CD4-positive, alpha-beta T cell treated with Interferon alpha-2 for 1 hour (primary cell): ENCODE data around the gene IFNA5.

Source experiments
- DNase-seq, 2 donors: peaks; one replicate each; pipeline ENCODE4 v3.0.0-alpha.2; 2020 to 2022

Gene IFNA5

GRCh38 chr9:21305213-21305612 lies at the start of gene IFNA5:
Gene IFNA5, minus strand, starts transcription at chr9:21305313. Its CDS starts 57 bp downstream, at chr9:21305256.
- no peak for DNase-seq

GRCh38 chr9:21350787-21351186 lies 45.7 kb upstream of the IFNA5 start, which contains the start of gene IFNA6:
Gene IFNA6, minus strand, starts transcription at chr9:21350887. Its CDS starts 0 bp downstream, at chr9:21350887.
- no peak for DNase-seq

- no peak for DNase-seq
Measured at GRCh38 chr9:21348430-21348970, 43.4 kb upstream of the IFNA5 start.

- no peak for DNase-seq
Measured at GRCh38 chr9:21340735-21341134, 35.6 kb upstream of the IFNA5 start.

GRCh38 chr9:21336457-21336856 lies 31.3 kb upstream of the IFNA5 start:
- DNase-seq = no peak

- DNase-seq = peak; percentile 87 to 89
Measured at GRCh38 chr9:21334701-21335632, 29.9 kb upstream of the IFNA5 start, which contains the start of gene KLHL9. Gene KLHL9, minus strand, starts transcription at chr9:21335404. Its CDS starts 545 bp downstream, at chr9:21334859.

- no peak for DNase-seq
Measured at GRCh38 chr9:21333226-21333625, 28.1 kb upstream of the IFNA5 start.

- no peak for DNase-seq
Measured at GRCh38 chr9:21331676-21332402, 26.7 kb upstream of the IFNA5 start.

- DNase-seq = peak in 1 of 2 donors; percentile 74
Measured at GRCh38 chr9:21326526-21327139, 21.5 kb upstream of the IFNA5 start.

- no peak for DNase-seq
Measured at GRCh38 chr9:21324047-21324446, 18.9 kb upstream of the IFNA5 start.

GRCh38 chr9:21322911-21323461 lies 17.9 kb upstream of the IFNA5 start:
- DNase-seq = no peak

GRCh38 chr9:21320465-21320864 lies 15.4 kb upstream of the IFNA5 start:
- DNase-seq = no peak

- DNase-seq = peak; percentile 22 to 52
Measured at GRCh38 chr9:21317956-21318923, 13.1 kb upstream of the IFNA5 start.

- DNase-seq = no peak
Measured at GRCh38 chr9:21316860-21317259, 11.7 kb upstream of the IFNA5 start.

GRCh38 chr9:21316032-21316842 lies 11.1 kb upstream of the IFNA5 start:
- no peak for DNase-seq

GRCh38 chr9:21314152-21314551 lies 9.0 kb upstream of the IFNA5 start:
- DNase-seq = no peak

GRCh38 chr9:21311889-21312288 lies 6.8 kb upstream of the IFNA5 start:
- no peak for DNase-seq

GRCh38 chr9:21295992-21296391 lies 9.1 kb downstream of the IFNA5 start:
- peak in 1 of 2 donors; percentile 1 for DNase-seq

- no peak for DNase-seq
Measured at GRCh38 chr9:21294904-21295538, 10.1 kb downstream of the IFNA5 start.

- DNase-seq = no peak
Measured at GRCh38 chr9:21294364-21294774, 10.7 kb downstream of the IFNA5 start.
